HG03159 (cell line): ENCODE data around the gene CAMK1D.

Experiments
- ATAC-seq: cut with Tn5 transposase; IDR thresholded peaks from one replicate; pipeline ENCODE4 v1.9.1; 2021; ENCODE audit warnings: mild to moderate bottlenecking, moderate library complexity; ENCODE audit not compliant: unreplicated experiment

CAMK1D gene

DNA sequence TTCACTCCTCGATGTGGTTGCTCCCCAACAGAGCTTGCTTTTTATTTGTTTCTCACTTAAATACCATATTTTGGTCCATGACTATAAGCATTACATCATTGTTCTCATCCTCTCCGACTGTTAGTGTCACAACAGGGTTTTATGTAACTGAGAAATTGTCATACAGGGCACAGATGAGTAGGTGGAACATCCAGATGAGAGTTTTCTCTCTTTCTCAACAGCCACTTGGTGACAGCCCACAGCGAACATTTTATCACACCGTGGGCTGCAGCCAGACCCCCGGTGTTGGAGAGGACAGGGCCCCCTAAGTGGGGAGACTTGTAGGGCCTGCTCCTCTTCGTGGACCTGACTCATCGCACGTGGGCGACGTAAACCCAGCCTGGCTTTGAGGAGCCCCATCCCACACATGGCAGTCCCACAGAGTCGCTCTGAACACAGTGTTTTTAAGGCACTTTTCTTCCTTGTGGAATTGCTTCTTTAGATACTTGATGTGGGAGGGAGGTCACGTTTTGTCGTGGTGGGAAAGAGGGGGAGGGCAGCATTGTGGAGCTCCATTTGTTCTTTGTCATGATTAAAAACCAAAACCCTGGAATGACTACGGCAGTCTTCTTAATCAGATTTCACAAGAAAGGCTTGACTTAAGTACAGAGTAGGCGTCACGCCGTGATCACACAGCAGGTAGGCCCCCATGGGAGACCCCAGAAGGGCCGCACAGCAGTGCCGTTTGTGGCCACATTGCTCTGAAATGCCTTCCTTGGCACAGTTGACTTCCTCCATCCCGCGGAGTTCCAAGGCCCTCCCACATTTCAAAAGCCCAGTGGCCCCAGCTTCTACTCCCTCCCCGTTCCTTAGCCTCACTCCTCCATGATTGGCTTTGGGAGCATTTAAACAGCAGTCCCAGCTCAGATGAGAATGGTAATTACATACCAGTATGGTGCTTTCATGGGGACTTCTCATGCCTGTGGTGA, 431.6 kb downstream of the CAMK1D start:
- ATAC-seq: no peak

DNA sequence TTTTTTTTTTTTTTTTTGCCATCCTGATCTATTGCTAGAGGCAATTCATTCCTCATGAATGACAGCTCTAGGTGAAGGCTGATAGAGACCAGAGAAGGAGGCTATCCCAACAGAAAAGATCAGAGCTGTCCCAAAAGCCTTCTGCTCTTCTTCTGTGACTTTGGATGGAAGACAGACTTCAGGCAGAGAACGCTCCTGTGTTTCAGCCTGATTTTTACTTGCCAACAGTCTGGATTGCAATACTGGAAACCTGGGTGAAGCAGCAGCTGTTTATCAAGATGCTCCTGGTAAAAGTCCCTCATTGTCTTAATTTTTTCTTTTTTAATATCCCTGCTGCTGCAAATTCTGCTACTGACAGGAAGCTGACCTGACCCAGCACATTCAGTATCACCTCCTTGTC, 432.6 kb downstream of the CAMK1D start:
- no peak for ATAC-seq

- no peak for ATAC-seq
Measured at GRCh38 chr10:12782537-12782936, 433.2 kb downstream of the CAMK1D start.

- no peak for ATAC-seq
Measured at GRCh38 chr10:12783293-12783692, 433.9 kb downstream of the CAMK1D start.

DNA sequence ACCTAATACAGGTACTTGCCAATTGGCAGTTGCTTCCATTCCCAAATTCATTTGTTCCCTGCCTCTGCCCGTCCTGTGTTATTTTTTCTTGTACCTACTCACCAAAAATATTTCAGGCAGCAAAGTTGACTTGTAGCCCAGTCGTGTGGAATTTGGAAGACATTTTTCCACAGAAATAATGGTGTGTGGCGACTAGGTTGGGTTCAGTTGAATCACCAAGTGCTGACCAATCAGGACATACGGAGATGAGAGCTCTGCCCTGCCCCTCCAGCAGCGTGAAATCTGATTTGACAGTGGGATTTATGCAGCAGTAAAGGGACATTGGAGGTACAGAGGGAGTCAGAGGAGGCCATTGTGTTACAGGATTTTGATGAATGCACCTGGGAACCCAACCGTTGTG, 435.3 kb downstream of the CAMK1D start:
- ATAC-seq: no peak

GRCh38 chr10:12785415-12785831, 436.1 kb downstream of the CAMK1D start:
- no peak for ATAC-seq

DNA sequence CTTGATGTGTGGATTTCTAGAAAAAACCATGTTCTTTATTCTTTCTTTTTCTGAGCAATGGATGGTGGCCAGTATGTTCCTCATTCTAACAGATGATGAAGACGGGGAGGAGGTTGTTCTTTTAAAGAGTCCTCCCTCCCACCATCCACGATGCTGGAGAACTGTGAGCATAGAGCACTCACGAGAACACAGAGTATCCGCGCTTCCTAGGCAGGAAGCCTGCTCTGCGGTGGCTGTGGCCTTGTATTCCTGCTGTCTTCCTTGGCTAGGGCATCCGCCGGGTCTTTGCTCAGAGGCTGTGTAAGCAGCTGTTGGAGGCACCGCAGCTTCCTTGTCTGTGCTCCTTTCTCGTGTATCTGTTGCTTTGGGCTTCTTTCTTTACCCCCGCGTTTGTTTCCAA, 437.9 kb downstream of the CAMK1D start:
- no peak for ATAC-seq

DNA sequence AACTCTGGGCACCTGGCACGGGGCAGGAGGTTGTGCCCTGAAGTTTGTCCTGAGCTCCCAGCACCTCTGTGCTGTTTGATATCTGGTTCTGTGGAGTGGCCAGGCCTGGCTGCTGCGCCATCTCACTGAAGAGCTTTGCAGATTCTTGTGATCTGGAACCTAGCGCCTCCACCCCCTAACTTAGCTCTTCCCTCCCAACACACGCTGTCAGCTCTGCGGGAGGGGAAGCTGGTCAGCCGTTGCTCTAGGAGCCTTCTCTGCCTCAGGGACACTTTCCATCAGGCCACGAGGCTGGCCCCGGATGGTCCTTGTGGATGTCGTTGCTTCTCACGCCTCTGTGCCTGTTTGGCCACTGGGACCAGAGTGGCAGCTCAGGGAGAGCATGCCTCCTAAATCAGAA, 438.9 kb downstream of the CAMK1D start:
- ATAC-seq: no peak

DNA sequence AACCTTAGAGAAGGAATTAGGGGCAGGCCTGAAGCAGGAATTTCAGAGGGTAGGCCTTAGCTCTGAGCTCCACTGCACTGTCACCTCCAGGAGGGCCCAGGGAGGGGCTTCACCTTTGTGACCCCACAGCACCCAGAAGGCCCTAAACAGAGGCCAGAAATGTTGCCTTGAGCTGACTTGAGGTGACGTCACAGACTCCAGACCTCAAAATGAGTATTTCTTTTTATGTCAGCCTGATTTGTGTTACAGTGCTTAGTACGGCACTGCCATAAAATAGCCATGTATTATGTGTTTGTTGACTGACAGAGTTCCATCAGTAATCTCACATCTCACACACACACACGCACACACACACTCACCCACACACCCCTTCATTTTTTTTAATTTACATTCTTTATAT, 440.9 kb downstream of the CAMK1D start:
- no peak for ATAC-seq

GRCh38 chr10:12791728-12792127, 442.4 kb downstream of the CAMK1D start:
- no peak for ATAC-seq

- ATAC-seq: no peak
Measured at GRCh38 chr10:12792889-12793556, 443.7 kb downstream of the CAMK1D start.

GRCh38 chr10:12795315-12796110, 446.2 kb downstream of the CAMK1D start:
- ATAC-seq: no peak

DNA sequence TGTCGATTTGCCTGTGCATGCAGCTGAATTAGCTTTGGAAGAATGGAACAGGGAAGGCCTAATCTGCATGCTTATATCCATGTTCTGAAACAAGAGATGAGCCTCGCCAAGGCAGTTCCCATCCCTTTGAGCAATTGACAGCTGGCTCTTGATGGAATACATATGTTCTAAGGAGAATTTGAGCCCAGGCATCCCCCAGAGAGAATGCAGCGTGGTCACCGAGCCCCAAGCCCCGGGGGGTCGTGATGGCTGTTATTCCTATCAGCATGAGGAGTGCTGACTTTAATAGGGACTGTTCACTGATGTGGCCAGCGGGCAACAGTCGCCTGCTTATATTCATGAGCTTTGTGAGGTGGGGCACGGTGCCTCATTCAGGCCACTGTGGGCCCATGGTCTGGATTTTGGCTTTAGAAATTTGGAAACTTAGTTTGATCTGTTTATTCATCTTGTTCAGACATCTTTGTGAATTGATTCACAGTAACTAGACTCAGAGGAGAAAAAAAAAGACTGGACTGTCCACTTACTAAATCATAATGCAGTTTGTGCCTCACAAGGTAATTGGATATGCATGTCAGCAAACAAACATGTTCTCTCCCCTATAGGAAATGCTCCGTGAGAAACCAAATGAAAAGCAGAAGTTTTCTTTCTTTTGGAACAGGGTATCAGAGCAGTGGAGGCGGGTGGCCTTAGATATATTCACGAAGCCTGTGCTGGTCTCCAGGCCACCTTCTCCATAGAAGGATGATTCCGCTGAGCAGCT, 447.2 kb downstream of the CAMK1D start:
- no peak for ATAC-seq

DNA sequence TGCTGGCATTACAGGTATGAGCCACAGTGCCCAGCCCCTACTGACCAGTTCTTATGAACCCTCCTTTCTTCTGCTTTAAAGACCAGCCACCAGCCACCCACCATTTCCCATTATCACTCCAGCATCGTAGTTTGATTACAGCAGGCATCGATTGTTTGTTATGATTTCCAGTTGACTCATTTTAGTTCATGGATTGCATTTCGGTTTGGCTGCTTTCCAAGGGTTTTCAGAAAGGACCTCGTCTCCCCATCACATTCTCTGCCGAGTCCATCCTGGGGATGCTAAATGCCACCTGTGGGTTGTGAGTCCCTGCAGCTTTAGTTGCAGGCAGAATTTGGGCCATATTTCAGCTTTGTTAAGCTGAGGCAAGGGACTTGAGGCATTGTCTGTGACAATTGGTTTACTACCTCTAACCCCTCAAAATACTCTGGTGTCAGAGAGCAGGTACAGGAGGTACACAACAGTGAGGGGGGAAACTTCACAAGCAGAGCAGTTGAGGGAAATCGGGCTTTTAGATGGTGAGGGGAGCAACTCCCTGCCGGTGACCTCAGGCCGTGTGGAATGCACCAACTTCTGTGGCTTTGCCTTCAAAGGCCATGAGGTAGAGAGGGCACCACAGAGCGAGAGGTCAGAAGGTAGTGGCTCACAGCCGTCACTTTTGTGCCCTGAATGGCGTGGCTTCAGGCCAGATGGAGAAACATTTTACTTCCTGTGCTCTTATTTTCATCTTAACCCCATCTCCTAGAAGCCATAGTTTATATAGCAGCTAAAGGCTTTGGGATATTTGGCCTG, 448.3 kb downstream of the CAMK1D start:
- ATAC-seq: no peak

- no peak for ATAC-seq
Measured at GRCh38 chr10:12799144-12799543, 449.8 kb downstream of the CAMK1D start.

GRCh38 chr10:12799714-12800113, 450.4 kb downstream of the CAMK1D start:
- no peak for ATAC-seq

GRCh38 chr10:12800302-12800701, 451.0 kb downstream of the CAMK1D start:
- no peak for ATAC-seq

GRCh38 chr10:12801214-12802087, 452.1 kb downstream of the CAMK1D start:
- no peak for ATAC-seq

DNA sequence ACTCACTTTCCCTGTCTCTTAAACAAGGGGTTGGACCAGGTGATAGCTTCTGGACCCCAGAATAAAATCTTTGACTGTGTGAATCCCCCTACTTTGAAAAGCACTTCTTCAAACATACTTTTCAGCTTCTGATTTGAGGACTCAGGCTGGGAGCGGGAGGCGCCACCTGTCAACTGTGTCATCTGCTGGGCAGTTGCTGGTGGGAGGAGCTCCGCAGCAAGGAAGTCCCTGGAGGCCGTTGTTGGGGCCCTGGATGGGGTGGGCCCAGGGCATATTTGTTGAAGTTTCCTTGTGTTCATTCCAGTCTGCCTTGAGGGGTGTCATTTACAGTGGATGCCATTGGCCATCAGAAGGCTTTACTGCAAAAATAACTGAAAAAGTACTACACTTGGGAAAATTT, 454.4 kb downstream of the CAMK1D start:
- ATAC-seq: no peak
